OCI-LY1 (cell line): ENCODE data around the gene SMIM5.

Experiments
- EZH2 ChIP-seq: fragments of 200-600 bp; sonication (generic), shearing (Covaris generic); IDR thresholded peaks from 2 replicates; pipeline ENCODE4 v1.8.0; 2017; ENCODE audit warnings: borderline replicate concordance, mixed run types, mild to moderate bottlenecking, antibody characterized with exemption, low read length, moderate library complexity, mixed read lengths
- TF ChIP-seq, protein P1 (sequence below): fragments of 200-600 bp; sonication (generic), shearing (Covaris generic); IDR thresholded peaks from 2 replicates; pipeline ENCODE4 v1.5.1; 2017; ENCODE audit warnings: mild to moderate bottlenecking, antibody characterized with exemption, low read length, moderate library complexity, mixed read lengths

DNA sequence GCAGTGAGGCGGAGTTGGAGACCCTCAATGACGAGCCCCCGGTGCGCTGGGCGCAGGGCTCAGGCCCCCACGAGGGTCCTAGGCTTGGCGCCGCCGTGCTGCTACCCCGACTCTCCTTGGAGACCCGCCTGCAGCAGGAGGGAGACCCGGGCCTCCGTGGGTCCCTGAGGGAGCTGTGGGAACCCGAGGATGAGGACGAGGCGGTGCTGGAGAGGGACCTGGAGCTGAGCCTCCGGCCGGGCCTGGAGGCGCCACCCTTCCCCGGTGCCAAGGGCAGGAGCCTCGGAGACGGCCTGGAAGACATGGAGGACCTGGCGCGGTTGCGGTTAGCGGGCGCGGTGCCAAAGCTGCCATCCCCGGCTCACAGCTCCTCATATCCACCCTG, 43.3 kb upstream of the SMIM5 start:
- TF ChIP-seq, protein P1, sequence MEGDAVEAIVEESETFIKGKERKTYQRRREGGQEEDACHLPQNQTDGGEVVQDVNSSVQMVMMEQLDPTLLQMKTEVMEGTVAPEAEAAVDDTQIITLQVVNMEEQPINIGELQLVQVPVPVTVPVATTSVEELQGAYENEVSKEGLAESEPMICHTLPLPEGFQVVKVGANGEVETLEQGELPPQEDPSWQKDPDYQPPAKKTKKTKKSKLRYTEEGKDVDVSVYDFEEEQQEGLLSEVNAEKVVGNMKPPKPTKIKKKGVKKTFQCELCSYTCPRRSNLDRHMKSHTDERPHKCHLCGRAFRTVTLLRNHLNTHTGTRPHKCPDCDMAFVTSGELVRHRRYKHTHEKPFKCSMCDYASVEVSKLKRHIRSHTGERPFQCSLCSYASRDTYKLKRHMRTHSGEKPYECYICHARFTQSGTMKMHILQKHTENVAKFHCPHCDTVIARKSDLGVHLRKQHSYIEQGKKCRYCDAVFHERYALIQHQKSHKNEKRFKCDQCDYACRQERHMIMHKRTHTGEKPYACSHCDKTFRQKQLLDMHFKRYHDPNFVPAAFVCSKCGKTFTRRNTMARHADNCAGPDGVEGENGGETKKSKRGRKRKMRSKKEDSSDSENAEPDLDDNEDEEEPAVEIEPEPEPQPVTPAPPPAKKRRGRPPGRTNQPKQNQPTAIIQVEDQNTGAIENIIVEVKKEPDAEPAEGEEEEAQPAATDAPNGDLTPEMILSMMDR: no peak
- no peak for TF ChIP-seq EZH2
